Measurements from ENCODE around the gene STRBP.
"Not testable (repeated sequence)": the region's sequence is repeated elsewhere in the genome, so short reads cannot be mapped to it uniquely, and the experiment has no call there.

Gene STRBP

DNA sequence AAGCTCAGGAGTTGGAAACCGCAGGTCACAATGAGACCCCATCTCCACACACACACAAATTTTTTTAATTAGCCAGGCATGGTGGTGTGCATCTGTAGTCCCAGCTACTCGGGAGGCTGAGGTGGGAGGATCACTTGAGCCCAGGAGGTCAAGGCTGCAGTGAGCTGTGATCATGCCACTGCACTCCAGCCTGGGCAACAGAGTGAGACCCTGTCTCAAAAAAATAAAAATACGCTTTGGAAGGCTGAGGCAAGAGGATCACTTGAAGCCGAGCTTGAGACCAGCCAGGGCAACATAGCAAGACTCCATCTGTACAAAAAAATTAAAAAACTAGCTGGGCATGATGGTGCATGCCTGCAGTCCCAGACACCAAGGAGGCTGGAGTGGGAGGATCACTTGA, 19.2 kb downstream of the STRBP start:
- not testable (repeated sequence) for DNase-seq (ENCODE audit: low read depth)

DNA sequence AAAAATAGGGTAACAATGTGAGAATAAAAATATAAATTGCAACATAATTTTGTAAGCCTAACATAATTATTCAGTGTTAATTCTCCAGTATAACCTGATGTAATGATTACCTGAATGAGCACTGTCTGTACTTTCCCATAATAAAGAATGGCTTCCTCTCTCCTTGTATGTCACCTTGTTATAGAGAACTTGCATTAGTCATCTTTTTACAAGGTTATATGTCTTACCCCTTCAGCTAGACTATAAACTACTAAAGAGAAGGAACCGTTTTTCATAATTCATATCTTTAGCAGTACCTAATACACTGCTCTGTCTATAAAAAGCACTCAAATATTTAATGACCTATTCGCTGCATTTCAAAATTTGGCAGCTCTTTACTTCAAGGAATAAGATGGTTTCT, 19.8 kb downstream of the STRBP start:
- no peak for DNase-seq (ENCODE audit: low read depth)

DNA sequence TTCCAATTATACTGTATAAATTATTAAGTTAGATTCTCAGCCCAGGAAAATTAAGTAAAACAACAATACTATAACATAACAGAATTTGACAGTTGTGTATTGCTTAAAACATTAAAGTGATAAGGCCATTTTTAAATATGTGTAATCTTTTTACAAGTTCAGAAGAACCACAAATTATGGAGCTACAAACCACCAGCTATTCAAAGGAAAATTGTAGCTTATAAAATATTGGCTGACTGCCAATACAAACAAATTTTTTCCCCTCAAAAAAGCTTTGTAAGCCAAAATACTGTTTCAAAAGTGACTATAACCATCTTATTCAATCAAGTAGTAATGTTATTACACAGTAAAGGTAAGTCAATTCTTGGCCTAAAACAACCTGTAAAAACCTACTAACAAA, 21.9 kb downstream of the STRBP start:
- no peak for DNase-seq (ENCODE audit: low read depth)

DNA sequence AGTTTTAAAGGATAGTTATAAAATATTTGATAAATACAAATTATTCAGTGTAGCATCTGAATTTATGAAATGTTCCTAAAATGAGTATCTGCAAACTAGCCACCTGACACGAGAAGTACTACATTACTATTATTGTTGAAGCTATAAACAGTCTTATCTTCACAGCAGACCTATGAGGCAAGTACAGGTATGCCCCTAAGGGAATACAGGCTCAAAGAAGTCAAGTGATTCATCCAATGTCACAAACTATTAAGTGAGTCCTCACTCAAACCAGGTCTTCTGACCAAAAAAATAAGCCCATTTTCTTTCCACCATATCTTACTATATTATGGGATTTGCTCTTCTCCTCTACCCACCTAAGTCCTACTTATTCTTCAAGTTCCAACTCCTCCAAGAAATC, 28.7 kb downstream of the STRBP start:
- no peak for DNase-seq (ENCODE audit: low read depth)

DNA sequence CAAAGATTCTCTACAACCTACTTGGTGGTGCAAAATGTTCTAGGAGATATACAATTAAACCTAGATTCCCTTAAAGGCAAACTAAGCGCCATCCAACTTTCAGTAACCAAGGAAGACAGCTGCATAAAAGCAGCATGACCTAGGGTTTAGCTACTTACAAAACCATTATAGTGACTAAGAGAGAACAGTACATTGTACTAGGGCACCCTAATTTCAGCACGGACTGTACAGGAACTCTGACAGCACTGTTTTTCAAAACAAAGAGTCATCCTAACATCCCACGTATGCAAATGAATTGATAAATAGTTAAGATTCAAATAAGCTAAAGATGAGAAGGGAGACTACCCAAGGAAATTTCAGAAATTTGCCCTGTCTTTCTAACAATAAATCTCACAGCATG, 30.0 kb downstream of the STRBP start:
- no peak for DNase-seq (ENCODE audit: low read depth)

DNA sequence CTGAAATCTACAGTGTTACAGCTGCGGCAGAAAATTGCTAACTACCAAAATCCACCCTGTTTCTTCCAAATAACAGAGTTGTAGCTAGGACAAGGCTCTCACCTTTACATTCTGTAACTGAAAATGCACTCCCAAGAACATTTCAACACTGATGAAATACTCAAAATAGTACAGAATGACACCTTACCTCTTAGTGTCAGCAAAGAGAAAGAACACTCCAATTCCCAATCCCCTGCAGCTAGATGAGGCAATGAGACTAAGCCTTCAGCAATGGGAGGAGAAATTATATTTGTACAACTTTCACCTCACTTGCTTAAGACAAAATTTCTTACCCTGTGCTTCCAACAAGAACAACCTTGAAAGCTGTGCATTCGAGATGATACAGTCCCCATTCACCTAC, 31.2 kb downstream of the STRBP start:
- DNase-seq (ENCODE audit: low read depth), result no peak

DNA sequence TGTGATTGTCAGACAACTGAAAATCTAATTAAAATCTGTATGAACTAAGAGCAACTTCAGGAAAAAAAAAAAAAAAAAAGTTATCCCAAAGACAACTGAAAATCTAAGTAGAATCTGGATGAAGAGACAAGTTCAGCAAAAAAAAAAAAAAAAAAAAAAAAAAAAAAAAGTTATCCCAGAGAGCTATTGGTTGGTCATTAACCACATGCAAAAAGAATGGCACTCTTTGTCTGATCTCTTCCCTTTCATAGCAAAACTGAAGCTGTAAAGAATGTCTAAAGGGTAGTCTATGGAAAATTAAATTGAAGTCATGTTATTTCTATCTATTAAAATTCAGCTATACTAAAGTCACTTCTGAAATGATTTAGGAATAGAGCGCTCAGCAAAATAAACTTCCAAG, 32.9 kb downstream of the STRBP start:
- no peak for DNase-seq (ENCODE audit: low read depth)

DNA sequence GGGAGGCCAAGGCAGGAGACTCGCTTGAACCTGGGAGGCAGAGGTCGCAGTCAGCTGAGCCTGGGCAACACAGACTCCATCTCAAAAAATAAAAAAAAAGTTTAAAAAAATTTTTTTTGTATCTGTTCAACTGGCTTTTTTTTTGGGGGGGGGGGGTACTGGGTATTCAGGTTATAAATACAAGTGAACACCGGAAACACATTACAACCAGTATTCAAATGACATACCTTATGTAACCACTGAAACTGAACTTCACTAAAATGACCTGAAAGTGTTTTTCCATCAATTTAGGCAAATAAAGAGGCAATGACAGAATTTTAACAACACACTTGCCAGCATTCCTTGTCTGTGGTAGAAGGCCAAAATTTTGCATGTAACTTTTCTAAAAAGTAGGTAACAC, 33.5 kb downstream of the STRBP start:
- no peak for DNase-seq (ENCODE audit: low read depth)

DNA sequence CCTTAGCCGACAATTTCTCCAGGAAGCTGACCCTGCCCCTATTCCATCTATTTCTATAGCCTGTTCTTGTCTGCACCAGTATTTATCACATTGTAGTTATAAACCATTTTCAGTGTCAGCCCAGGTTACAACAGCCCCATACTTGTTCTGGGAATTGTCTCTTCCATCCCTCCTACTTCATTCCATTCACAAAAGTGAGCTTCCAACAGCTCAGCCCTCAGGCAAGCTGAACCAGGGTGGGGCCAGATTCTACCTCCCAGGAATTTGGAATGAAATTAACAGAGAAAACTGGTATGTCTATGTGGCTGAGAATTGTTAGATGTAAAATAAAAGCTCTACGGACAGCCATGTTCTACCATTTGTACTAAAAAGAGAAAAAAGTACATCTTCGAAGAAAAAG, 36.1 kb downstream of the STRBP start:
- no peak for DNase-seq (ENCODE audit: low read depth)

DNA sequence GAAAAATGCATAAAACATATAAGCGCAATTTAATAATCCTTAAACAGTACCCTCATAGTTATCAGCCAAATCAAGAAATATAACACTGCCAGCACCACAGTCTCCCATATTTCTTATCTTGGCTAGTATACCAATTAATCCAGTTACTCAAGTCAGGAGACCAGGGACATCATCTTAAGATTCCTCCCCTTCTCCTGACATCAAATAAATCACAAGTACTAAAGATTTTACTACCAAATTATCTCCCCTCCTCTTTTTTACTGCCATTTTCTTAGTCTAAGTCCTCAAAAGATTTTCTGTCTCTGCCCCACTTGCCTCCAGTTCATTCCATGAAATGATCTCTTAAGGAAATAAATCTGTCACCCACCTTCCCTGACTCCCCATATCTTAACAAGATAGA, 37.0 kb downstream of the STRBP start:
- DNase-seq (ENCODE audit: low read depth), result no peak

DNA sequence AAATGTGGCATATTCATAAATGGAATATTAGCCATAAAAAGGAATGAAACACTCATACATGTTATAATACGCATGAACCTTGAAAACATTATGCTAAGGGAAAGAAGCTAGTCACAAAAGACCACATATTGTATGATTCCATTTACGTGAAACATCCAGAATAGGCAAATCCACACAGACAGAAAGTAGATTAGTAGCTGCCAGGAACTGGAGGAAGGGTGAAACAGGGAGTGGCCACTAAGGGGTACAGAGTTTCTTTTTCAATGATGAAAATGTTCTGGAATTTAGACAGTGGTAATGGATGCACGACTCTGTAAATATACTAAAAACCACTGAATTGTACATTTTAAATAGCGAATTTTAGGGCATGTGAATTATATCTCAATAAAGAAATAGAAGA, 39.4 kb downstream of the STRBP start:
- no peak for DNase-seq (ENCODE audit: low read depth)

DNA sequence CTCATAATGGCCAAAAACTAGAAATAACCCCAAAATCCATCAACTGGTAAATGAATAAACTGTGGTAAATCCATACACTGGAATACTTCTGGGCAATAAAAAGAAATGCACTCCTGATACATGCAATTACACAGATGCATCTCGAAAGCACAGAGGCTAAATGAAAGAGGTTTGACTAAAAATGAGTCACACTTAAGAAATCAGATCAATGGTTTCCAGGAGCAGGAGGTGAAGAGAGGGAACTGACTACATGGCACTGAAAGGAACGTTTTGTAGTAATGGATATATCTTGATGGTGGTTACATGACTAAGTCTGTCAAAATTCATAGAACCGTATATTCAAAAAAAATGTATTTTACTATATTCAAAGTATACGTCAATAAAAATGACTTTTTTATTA, 42.4 kb downstream of the STRBP start:
- no peak for DNase-seq (ENCODE audit: low read depth)

DNA sequence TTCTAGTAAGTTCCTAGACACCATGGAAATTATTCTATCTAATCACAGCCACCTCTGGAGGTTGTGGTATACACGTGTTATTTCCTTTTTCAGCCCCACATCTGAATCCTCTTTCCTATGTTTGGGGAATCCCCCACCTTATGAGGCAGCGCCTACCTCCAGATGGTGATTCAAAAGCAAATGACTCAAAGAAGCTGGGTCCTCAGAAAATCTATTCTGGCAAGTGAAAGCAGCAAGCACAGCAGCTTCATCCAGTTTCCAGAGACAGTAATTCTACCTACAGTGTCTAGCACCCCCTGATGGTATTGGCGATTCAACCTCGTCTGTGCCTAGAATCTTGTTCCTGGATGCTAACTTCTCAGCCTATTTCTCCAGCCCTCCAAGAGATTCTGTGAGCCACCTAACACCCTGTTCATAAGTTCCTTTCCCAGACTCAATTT, 43.0 kb downstream of the STRBP start:
- DNase-seq (ENCODE audit: low read depth), result peak; percentile 62

DNA sequence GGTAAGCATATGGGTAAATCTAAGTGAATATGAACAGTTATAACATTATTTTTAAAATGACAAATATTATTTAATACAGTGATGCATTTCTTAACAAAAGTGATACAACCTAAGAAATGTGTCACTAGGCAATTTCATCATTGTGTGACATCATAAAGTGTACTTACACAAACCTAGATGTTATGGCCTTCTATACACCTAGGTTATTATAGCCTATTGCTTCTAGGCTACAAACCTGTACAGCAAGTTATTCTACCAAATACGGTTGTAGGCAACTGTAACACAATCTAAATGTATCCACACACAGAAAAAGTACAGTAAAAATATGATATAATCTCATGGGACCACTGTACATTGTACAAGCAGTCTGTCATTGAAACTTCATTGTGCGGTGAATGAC, 48.3 kb downstream of the STRBP start:
- no peak for DNase-seq (ENCODE audit: low read depth)

DNA sequence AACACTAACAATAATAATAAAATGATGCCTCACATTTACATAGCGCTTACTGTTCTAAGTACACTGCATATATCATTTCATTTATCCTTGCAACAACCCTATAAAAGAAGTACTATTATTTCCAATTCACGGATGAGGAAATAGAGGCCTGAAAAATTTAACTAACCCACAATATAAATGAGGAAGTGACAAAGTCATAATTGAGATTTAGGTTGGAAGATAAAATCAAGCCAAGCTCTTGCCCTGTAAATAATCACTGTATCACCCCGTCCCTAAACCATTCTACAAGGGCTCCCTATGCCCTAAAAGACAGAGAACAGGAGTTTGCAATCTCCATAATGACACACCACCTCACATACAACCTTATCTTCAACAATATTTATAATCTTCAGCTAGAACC, 49.6 kb downstream of the STRBP start:
- DNase-seq (ENCODE audit: low read depth), result no peak

DNA sequence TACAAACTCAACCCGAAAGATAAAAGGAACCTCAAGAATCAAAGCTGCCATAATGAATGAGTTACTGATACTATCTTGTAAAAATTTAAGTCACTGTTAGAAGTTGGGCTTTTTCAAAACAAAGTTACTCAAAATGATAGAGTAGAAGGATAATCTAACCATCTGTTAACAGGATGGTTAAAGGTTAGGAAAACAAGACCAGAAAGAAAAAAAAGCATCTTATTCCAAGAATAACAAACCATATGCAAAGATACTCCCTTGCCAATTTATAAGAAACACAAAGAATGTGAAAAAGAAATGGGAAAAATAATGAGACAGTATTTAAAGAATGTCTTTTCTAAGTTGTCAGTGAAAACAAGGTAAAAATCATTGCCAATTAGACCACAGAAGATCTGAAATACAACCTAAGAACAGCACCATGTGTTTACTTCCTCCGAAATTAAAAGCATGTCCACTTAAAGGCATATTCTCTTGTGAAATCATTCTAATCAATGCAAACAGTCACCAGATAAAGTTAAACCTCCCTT, 51.2 kb downstream of the STRBP start:
- peak; percentile 74 for DNase-seq (ENCODE audit: low read depth)

DNA sequence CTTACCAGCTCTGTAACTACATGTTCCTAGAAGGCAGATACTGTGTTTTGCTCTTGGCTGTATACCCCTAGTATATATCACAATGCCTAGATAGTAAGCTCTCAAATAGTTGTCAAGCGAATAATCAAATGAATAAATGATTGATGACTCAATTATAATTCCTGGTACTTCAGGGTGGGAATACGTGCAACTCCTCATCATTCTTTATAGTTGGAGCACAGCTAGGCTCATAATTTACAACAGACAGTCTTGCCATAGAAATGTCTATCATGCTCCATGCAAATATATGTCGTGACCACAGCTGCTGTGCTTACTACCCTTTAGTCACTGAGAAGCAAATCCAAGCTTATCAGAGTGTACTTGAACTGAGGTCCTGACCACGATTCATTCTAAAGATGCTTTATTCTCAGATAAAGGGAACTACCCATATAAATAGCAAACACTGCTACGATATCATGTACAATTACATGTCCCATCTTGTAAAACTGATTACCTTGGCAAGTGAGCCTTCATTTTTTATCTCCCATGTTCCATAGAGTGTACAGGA, 52.1 kb downstream of the STRBP start:
- DNase-seq (ENCODE audit: low read depth), result no peak

DNA sequence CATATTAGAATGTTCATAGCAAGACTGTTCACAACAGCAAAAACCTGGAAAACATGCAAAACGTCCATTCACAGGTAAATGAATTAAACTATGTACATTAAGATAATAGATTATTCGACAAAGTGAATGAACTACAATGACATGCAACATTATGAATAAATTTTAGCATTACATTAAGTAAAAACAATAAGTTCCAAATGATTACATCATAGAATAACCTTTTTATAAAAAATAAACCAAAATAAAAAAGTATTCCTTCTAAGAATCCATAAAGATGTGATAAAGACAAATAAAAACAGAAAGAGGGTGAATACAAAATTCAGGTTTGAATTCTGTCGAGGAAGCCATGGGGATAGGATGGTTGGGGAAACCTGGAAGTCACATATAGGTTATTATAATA, 57.3 kb downstream of the STRBP start:
- no peak for DNase-seq (ENCODE audit: low read depth)

DNA sequence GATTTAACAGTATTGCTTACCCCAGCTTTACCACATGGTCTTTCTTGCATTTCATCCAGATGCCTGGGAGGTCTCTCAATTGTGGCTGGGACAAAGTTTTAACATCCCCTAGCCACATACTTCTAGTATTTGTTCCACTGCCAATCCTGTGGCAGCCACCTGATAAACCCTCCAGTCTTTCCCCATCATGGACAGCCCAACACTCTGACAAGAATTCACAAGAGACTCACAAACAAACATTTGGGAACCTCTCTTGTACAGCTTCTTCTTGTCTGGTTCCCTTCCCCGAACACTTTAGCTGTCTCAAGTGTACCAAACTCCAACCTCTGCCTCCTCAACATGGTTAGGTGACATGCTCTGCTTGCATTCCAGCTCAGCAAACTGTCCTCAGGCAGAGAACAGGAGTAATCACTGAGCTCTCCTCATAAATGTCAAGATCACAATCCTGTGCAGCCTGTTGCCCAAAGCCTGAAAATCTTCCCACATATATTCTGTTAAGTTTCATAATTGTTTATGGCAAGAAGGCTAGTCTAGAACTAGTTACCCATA, 59.7 kb downstream of the STRBP start:
- DNase-seq (ENCODE audit: low read depth), result no peak

DNA sequence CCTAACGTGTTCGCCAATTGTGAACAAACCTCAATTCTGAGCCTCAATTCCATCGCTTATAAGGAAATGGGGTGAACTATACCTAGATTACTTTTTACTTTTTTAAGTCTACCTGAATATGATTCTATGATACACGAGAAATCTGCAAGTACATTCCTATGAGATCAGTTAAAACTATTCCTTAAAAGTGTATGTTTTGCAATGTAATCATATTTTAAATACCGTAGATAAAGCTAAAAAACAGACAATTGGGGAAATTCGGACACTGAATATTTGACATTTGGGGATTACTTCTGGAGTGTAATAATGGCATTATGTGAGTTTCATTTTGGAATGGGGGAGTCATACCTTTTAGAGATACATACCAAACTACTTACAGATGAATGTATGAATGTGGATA, 62.3 kb downstream of the STRBP start:
- DNase-seq (ENCODE audit: low read depth), result no peak

DNA sequence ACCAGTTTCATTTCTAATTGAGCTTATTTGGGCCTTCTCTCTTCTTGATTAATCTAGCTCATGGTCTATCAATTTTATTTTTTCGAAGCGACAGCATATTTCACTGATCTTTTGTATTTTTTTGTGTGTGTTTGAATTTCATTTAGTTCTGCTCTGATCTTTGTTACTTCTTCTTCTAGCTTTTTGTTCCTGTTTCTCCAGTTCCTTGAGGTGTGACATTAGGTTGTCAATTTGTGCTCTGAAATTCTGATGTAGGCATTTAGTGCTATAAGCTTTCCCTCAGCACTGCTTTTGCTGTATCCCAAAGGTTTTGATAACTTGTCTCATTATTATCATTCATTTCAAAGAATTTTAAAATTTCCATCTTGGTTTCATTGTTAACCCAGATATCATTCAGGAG, 67.3 kb downstream of the STRBP start:
- DNase-seq (ENCODE audit: low read depth), result no peak

DNA sequence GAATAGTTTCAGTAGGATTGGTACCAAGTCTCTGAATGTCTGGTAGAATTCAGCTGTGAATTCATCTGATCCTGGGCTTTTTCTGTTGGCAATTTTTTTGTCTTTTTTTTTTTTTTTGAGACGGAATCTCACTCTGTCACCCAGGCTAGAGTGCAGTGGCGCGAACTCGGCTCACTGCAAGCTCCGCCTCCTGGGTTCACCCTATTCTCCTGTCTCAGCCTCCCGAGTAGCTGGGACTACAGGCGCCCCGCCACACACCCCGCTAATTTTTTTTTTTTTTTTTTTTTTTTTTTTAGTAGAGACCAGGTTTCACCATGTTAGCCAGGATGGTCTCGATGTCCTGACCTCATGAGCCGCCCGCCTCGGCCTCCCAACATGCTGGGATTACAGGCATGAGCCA, 67.9 kb downstream of the STRBP start:
- not testable (repeated sequence) for DNase-seq (ENCODE audit: low read depth)

DNA sequence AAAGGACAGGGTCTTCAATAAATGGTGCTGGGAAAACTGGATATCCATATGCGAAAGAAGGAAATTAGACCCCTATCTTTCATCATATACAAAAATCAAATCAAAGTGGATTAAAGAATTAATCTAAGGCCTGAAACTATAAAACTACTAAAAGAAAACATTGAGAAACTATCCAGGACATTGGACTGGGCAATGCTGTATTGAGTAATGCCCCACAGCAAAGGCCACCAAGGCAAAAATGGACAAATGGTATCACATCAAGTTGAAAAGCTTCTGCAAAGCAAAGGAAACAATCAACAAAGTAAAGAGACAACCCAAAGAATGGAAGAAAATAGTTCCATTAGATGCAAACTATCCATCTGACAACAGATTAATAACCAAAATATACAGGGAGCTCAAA, 72.3 kb downstream of the STRBP start:
- DNase-seq (ENCODE audit: low read depth), result no peak

DNA sequence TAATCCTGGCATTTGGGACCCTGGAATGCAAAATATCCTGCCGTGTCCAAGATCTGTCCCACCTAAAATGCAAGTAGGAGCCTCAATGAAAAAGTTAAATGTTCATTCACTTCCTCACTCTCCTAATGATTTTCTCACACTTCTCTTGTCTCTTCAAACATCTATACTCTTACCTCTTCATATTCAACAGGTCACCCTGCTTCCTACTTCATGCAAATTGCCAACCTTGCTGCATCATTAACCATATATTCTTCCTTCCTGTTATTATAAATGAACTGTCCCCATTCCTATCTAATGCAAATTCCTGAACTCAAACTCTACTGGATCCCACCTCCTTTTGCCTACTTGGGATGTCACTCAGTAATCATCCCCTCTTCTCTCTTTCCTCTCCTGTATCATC, 74.4 kb downstream of the STRBP start:
- no peak for DNase-seq (ENCODE audit: low read depth)

DNA sequence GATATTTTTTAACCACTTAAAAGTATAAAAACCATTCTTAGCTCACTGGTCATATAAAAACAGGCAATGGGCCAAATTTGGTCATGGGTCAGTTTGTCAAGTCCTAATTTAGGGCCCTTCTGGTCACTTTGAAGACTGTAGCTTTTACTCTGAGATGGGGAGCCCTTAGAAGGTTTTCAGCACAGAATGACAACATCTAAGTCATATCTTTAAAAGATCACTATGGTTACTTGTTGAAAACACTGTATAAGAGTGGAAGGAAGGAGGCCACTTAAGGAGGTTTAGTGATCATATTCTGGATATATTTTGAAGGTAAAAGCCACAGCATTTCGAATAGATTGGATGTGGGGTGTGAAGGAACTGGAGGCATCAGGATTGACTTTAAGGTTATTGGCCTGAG, 76.7 kb downstream of the STRBP start:
- no peak for DNase-seq (ENCODE audit: low read depth)
